GM12801 (cell line): Measurements from ENCODE around the gene LHX3.

ENCODE experiments used
- CTCF ChIP-seq: IDR thresholded peaks from one replicate; pipeline ENCODE4 v1.5.1; 2011; ENCODE audit warnings: control low read depth; ENCODE audit not compliant: insufficient read length; ENCODE audit errors: extremely low read depth

The LHX3 gene

GRCh38 chr9:136148766-136149165, 56.2 kb downstream of the LHX3 start:
- no peak for TF ChIP-seq CTCF

- TF ChIP-seq CTCF = no peak
These were observed 56.8 kb downstream of the LHX3 start for GRCh38 chr9:136147890-136148714.

DNA sequence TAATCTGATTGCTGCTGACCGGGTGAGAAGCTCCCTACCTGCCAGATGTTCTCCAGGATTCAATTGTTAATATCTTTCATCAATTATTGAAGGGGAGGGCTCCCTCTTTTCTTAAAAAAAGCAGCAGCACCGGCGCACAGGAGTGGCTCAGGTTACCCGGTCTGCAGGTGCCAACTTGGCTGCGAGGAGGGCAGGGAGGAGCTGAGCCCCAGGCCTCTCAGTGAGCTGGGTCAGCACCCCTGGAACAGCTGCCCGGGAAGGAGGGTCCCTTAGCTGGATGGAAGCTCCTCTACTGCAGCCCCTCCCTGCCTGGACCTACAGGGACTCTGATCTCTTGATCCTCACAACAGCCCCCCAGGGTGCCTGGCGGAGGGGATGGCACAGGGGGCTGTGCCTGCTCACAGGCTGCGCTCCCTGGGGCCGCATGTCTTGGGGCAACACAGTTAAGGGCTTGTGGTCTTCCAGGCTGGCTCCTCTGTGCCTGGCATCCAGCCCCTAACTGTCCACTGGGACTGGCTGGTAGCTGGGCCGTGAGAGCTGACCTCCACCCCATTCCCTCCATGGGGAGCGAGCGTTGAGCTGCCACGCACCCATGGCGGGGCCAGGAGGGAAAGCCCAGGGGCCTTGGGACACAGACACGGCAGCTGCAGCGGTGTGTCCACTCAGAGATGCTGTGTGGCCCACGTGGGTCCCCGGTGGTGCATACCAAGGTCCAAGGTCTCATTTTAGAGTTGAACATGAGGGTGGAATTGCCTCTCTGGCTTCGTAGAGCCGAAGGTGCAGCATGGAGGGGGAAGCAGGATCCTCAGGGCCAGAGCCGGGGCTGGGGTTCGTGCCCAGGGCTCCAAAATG, 57.7 kb downstream of the LHX3 start:
- TF ChIP-seq CTCF = no peak
